Stimulated activated CD4-positive, alpha-beta T cell treated with anti-CD3 and anti-CD28 coated beads, Interleukin-4, amount 100 ng/mL, for 1 hour (primary cell): Measurements from ENCODE around the gene ERAP2.
"Not testable (repeated sequence)": the region's sequence is repeated elsewhere in the genome, so short reads cannot be mapped to it uniquely, and the experiment has no call there.

ENCODE experiments used
- DNase-seq: peaks from one replicate; pipeline ENCODE4 v3.0.0-alpha.2; 2020

ERAP2 gene

GRCh38 chr5:96864922-96865530 lies 11.3 kb upstream of the ERAP2 start:
- DNase-seq = no peak

- DNase-seq = no peak
These were observed 7.5 kb upstream of the ERAP2 start for GRCh38 chr5:96868603-96869371.

- no peak for DNase-seq
These were observed 7.0 kb upstream of the ERAP2 start for GRCh38 chr5:96869372-96869641.

GRCh38 chr5:96870094-96871026 lies 5.9 kb upstream of the ERAP2 start:
- DNase-seq = no peak

- DNase-seq = no peak
These were observed 5.3 kb upstream of the ERAP2 start for GRCh38 chr5:96871027-96871399.

- DNase-seq = no peak
These were observed 4.6 kb upstream of the ERAP2 start for GRCh38 chr5:96871686-96872085.

- DNase-seq = no peak
These were observed 2.9 kb upstream of the ERAP2 start for GRCh38 chr5:96873449-96873848.

- no peak for DNase-seq
These were observed 1.7 kb upstream of the ERAP2 start for GRCh38 chr5:96874631-96875030.

GRCh38 chr5:96875791-96876291 lies 459 bp upstream of the ERAP2 start:
- no peak for DNase-seq

GRCh38 chr5:96876977-96877469 lies 723 bp downstream of the ERAP2 start:
- not testable (repeated sequence) for DNase-seq

- DNase-seq = no peak
These were observed 3.4 kb downstream of the ERAP2 start for GRCh38 chr5:96879665-96880064.

GRCh38 chr5:96880444-96881164 lies 4.3 kb downstream of the ERAP2 start:
- no peak for DNase-seq

GRCh38 chr5:96881511-96882115 lies 5.3 kb downstream of the ERAP2 start:
- no peak for DNase-seq

GRCh38 chr5:96883871-96884270 lies 7.6 kb downstream of the ERAP2 start:
- DNase-seq = no peak

GRCh38 chr5:96884995-96885394 lies 8.7 kb downstream of the ERAP2 start:
- no peak for DNase-seq

GRCh38 chr5:96885518-96886338 lies 9.4 kb downstream of the ERAP2 start:
- DNase-seq = no peak

- DNase-seq = no peak
These were observed 17.0 kb downstream of the ERAP2 start for GRCh38 chr5:96893342-96893741.

GRCh38 chr5:96896276-96896675 lies 20.0 kb downstream of the ERAP2 start:
- peak; percentile 30 for DNase-seq

- DNase-seq = peak; percentile 39
These were observed 20.5 kb downstream of the ERAP2 start for GRCh38 chr5:96896806-96897205.

- DNase-seq = no peak
These were observed 25.1 kb downstream of the ERAP2 start for GRCh38 chr5:96901384-96901783.

- no peak for DNase-seq
These were observed 25.5 kb downstream of the ERAP2 start for GRCh38 chr5:96901841-96902240.
